GM12801 (cell line): ENCODE measurements around the gene CLASP2.

Source experiments
- TF ChIP-seq, protein P1 (sequence below): IDR thresholded peaks from one replicate; pipeline ENCODE4 v1.5.1; 2011; ENCODE audit warnings: control low read depth; ENCODE audit not compliant: insufficient read length; ENCODE audit errors: extremely low read depth

The CLASP2 gene

GRCh38 chr3:33663042-33663441 is 55.0 kb downstream of the CLASP2 start:
- TF ChIP-seq, protein P1, sequence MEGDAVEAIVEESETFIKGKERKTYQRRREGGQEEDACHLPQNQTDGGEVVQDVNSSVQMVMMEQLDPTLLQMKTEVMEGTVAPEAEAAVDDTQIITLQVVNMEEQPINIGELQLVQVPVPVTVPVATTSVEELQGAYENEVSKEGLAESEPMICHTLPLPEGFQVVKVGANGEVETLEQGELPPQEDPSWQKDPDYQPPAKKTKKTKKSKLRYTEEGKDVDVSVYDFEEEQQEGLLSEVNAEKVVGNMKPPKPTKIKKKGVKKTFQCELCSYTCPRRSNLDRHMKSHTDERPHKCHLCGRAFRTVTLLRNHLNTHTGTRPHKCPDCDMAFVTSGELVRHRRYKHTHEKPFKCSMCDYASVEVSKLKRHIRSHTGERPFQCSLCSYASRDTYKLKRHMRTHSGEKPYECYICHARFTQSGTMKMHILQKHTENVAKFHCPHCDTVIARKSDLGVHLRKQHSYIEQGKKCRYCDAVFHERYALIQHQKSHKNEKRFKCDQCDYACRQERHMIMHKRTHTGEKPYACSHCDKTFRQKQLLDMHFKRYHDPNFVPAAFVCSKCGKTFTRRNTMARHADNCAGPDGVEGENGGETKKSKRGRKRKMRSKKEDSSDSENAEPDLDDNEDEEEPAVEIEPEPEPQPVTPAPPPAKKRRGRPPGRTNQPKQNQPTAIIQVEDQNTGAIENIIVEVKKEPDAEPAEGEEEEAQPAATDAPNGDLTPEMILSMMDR, result no peak

DNA sequence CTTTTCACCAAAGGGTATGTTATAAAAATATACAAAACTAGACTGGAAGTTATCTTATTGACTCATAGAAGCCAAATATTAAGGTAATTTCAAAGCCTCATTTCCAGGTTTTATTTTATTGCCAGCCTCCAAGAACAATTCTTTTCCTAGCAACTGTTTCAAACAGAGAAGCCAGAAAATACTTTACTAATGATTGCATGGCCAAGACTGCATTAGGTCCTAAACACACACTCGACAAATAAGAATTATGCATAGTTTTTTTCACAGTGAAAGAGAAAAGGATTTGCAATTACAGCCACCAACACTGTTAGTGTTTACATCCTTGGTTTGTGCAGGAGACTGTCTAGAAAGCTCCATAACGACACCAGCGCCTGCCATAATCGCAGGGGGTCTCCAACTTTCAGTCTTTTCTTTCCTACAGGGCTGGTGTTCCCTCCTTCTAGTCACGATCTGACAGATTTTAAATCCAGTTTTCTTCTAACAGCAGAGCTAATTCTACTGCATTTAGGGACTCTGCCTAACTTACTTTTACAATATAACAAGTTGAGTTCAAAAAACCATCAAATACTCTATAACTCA is 58.1 kb downstream of the CLASP2 start:
- TF ChIP-seq, protein P1, result no peak

DNA sequence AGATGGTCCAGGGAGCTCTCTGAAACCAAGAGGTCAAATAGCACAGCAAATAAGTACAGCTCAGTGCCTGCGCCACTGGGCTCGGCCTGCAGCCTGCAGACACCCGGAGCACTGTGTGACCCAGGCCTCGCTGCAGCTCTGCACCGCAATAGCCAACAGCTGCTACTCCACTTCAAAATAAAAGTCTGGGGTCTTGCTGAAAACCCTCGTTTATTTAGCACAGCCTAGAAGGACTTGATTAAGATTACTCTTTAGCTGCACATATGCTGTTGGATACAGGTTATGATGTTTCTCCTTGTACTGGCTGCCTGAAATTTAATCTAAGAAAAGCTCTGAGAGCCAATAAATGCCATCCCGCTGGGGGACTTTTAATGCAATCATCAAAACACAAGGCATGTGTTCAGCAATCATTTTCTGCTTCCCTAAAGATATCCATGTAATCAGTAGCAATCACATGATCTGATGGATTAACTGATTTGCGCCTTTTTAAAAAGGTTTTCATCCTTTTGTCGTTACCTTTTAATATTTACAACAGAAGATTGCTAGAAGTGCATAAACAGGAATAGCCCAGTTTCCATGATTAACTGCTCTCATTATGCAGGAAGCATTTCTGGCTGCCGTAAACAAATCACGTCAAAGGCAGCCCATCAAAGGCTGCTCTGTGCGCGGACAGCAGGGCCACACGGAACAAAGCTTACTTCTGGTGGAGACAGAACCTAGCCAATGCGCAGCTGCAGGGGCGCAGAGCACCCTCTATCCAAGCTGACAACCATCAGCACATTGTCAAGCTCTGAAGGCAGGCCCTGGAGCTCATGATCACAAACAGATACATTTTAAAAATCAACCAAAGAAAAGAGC is 58.8 kb downstream of the CLASP2 start:
- TF ChIP-seq, protein P1, result no peak

- TF ChIP-seq, protein P1, result no peak
Measured at GRCh38 chr3:33658621-33658990, 59.4 kb downstream of the CLASP2 start.

DNA sequence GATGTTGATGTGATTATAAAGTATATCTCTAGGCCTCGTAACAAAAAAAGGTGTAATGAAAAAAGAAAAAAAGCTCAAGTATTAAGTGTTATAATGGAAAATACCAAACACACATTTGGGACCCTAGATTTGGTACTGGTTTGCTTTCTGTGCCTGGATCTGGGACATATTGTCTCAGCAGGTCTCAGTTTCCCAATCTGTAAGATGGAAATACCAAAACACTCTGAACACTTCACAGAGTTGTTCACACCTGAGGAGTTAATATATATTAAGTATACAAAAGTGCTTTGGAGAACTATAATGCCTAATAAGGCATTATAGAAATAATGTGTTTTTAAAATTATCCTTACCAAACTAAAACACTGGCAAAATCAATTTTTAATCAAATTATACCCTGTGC is 60.0 kb downstream of the CLASP2 start:
- TF ChIP-seq, protein P1, result no peak

- TF ChIP-seq, protein P1, result no peak
Measured at GRCh38 chr3:33652736-33653135, 65.3 kb downstream of the CLASP2 start.

GRCh38 chr3:33650495-33650894 is 67.6 kb downstream of the CLASP2 start:
- TF ChIP-seq, protein P1, result no peak
